ENCODE measurements around the gene UQCC3.

UQCC3 gene

GRCh38 chr11:62677156-62677555, 5.7 kb downstream of the UQCC3 start:
- peak overlapping the region; percentile 77 for H3K27ac ChIP-seq
- TF ChIP-seq CTCF (IDR thresholded peaks at IDR 0.05) (no peak), ZFX (IDR thresholded peaks at IDR 0.05; ENCODE audit: borderline replicate concordance) (no peak)

GRCh38 chr11:62677714-62678113, 6.2 kb downstream of the UQCC3 start:
- H3K27ac ChIP-seq: peak overlapping the region; percentile 77
- TF ChIP-seq CTCF (IDR thresholded peaks at IDR 0.05): no peak
- TF ChIP-seq ZFX (IDR thresholded peaks at IDR 0.05; ENCODE audit: borderline replicate concordance): no peak

GRCh38 chr11:62678433-62678769, 6.9 kb downstream of the UQCC3 start:
- TF ChIP-seq ZFX (IDR thresholded peaks at IDR 0.05; ENCODE audit: borderline replicate concordance) (no peak), CTCF (IDR thresholded peaks at IDR 0.05) (no peak)
- peak overlapping the region; percentile 77 for H3K27ac ChIP-seq

- H3K27ac ChIP-seq: peak within 1 kb of the TSS; percentile 77
- TF ChIP-seq ZFX (IDR thresholded peaks at IDR 0.05; ENCODE audit: borderline replicate concordance) (no peak), CTCF (IDR thresholded peaks at IDR 0.05) (no peak)
Observed at GRCh38 chr11:62678770-62679696, 7.6 kb downstream of the UQCC3 start, which contains the start of gene UBXN1. TSS of gene UBXN1 (minus strand) at chr11:62679073. CDS start at chr11:62678923, 150 bp downstream.

- H3K27ac ChIP-seq: peak overlapping the region; percentile 32; the same call in 1 of the 2 replicates
- no peak for TF ChIP-seq ZFX (IDR thresholded peaks at IDR 0.05; ENCODE audit: borderline replicate concordance)
- TF ChIP-seq CTCF (IDR thresholded peaks at IDR 0.05): peak; percentile 57
Observed at GRCh38 chr11:62680825-62681240, 9.4 kb downstream of the UQCC3 start.

GRCh38 chr11:62682518-62682917, 11.0 kb downstream of the UQCC3 start:
- peak overlapping the region; percentile 39 for H3K27ac ChIP-seq
- TF ChIP-seq CTCF (IDR thresholded peaks at IDR 0.05) (no peak), ZFX (IDR thresholded peaks at IDR 0.05; ENCODE audit: borderline replicate concordance) (no peak)

Data from 22Rv1 (cell line).